GM21619 (cell line): ENCODE data around the gene UGT1A8.
"Not testable (repeated sequence)": the region's sequence is repeated elsewhere in the genome, so short reads cannot be mapped to it uniquely, and the experiment has no call there.

Source experiments
- ATAC-seq: cut with Tn5 transposase; IDR thresholded peaks from one replicate; pipeline ENCODE4 v1.9.1; 2021; ENCODE audit not compliant: unreplicated experiment

UGT1A8 gene

GRCh38 chr2:233713262-233713615 lies 95.8 kb downstream of the UGT1A8 start:
- no peak for ATAC-seq

GRCh38 chr2:233714121-233714520 lies 96.7 kb downstream of the UGT1A8 start:
- no peak for ATAC-seq

- no peak for ATAC-seq
Observed at GRCh38 chr2:233718552-233718951, 101.1 kb downstream of the UGT1A8 start, which contains the start of gene UGT1A4. TSS of gene UGT1A4 (plus strand) at chr2:233718736. CDS start at chr2:233718821, 85 bp downstream.

GRCh38 chr2:233728723-233729301 lies 111.4 kb downstream of the UGT1A8 start, which contains the start of gene UGT1A3:
TSS of gene UGT1A3 (plus strand) at chr2:233729042. CDS start at chr2:233729127, 85 bp downstream.
- no peak for ATAC-seq

GRCh38 chr2:233736868-233737653 lies 119.6 kb downstream of the UGT1A8 start:
- ATAC-seq, result not testable (repeated sequence)

GRCh38 chr2:233740870-233741269 lies 123.4 kb downstream of the UGT1A8 start:
- no peak for ATAC-seq

GRCh38 chr2:233743464-233744259 lies 126.2 kb downstream of the UGT1A8 start:
- ATAC-seq, result no peak

- no peak for ATAC-seq
Observed at GRCh38 chr2:233745073-233745755, 127.8 kb downstream of the UGT1A8 start.

- ATAC-seq, result not testable (repeated sequence)
Observed at GRCh38 chr2:233745838-233746237, 128.4 kb downstream of the UGT1A8 start.

- ATAC-seq, result no peak
Observed at GRCh38 chr2:233746475-233747282, 129.2 kb downstream of the UGT1A8 start.

- ATAC-seq, result no peak
Observed at GRCh38 chr2:233747283-233747544, 129.8 kb downstream of the UGT1A8 start.

- not testable (repeated sequence) for ATAC-seq
Observed at GRCh38 chr2:233750689-233751088, 133.3 kb downstream of the UGT1A8 start.

- not testable (repeated sequence) for ATAC-seq
Observed at GRCh38 chr2:233751212-233752009, 134.0 kb downstream of the UGT1A8 start.

- ATAC-seq, result no peak
Observed at GRCh38 chr2:233754872-233755611, 137.6 kb downstream of the UGT1A8 start.

- no peak for ATAC-seq
Observed at GRCh38 chr2:233756429-233757081, 139.1 kb downstream of the UGT1A8 start.

- ATAC-seq, result no peak
Observed at GRCh38 chr2:233758141-233758540, 140.7 kb downstream of the UGT1A8 start.

- ATAC-seq, result no peak
Observed at GRCh38 chr2:233758849-233759248, 141.4 kb downstream of the UGT1A8 start.

- ATAC-seq, result no peak
Observed at GRCh38 chr2:233760043-233760442, 142.6 kb downstream of the UGT1A8 start, which contains the start of gene UGT1A1. TSS of gene UGT1A1 (plus strand) at chr2:233760270. CDS start at chr2:233760288, 18 bp downstream.
